Left colon (tissue), 2 donors: ENCODE results near the gene ISX. TPM values are rescaled to one million over a fixed set of nuclear protein-coding genes. Genes with fewer than 3 reads are reported as not detected.
"Not testable (repeated sequence)": the region's sequence is repeated elsewhere in the genome, so short reads cannot be mapped to it uniquely, and the experiment has no call there.

ENCODE experiments used
- ATAC-seq: fragments of 200-7000 bp; cut with Tn5 transposase; one replicate; pipeline ENCODE4 v1.9.1; 2020; ENCODE audit warnings: mild to moderate bottlenecking, moderate library complexity
- DNase-seq, 2 donors: peaks; one replicate each; pipeline ENCODE4 v3.0.0-alpha.2; 2020
- intact Hi-C, 2 donors: fragments of 100-400 bp; cut with DNase I in 1 of 2; cut with micrococcal nuclease in 1 of 2; formaldehyde crosslinking; loops; one replicate each; pipeline versions ENCODE4 v1.11.2 to v1.14.0; 2022; cut with DNase I, micrococcal nuclease
- long read RNA-seq: library from polyadenylated mRNA; unstranded; transcript quantifications from one replicate; pipeline ENCODE4 v2.0.0, GENCODE V29; 2021
- total RNA-seq, 2 donors: library from RNA; stranded (reverse); fragmentation: NEBNext Ultra II Directional; extraction: Animal tissue kit (Norgen Biotek cat#: 25700); gene quantifications; one replicate each; pipeline ENCODE4 v1.2.1, GENCODE V29; 2021
- donor health status: DM: no; HTN: no; CAD: no.
- donor health status: DM: yes; HTN: yes; CAD: no.

Gene ISX
- total RNA-seq = 10 to 100 TPM; 71.5 to 91.1 TPM
- long read RNA-seq, transcript ISX-201 (4 exons, 3,384 nt) = major isoform, 82 of 145 reads
- long read RNA-seq, transcript ISX-202 (5 exons, 3,094 nt) = minor isoform, 34 of 145 reads
- long read RNA-seq, partial matches to known transcripts = 17 of 145 reads
- long read RNA-seq, other reads (novel, unspliced or antisense) = 12 of 145 reads

DNA sequence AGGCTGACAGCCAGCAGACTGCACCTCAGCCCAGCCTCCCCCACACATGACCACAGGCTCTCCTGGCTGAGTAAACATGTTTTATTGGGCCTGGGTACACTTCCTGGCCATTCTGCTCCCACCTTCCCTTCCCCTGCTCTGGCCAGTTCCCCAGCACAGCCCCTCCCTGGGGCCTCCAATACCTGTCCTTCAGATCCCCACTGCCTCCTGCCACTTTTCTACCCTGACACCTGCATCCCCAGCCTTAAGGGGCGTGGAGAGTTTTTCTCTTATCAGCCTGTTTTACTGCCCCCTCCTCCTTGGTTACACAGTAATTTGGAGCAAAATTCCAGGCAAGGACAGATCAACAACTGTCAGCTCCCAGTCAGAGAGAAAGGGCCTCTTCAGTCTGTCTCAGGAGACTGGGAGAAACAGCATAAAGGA, at the start of gene ISX:
Gene ISX (plus strand): TSS at position 363 of the 423 bp plus-strand sequence. CDS start 930 bp downstream, outside the sequence.
- intact Hi-C loops = no loop called here
- peak; percentile 61 to 91 for DNase-seq
- ATAC-seq = peak; percentile 80

GRCh38 chr22:35016909-35017308, 49.0 kb upstream of the ISX start:
- no peak for DNase-seq
- no peak for ATAC-seq
- intact Hi-C loops = no loop called here

DNA sequence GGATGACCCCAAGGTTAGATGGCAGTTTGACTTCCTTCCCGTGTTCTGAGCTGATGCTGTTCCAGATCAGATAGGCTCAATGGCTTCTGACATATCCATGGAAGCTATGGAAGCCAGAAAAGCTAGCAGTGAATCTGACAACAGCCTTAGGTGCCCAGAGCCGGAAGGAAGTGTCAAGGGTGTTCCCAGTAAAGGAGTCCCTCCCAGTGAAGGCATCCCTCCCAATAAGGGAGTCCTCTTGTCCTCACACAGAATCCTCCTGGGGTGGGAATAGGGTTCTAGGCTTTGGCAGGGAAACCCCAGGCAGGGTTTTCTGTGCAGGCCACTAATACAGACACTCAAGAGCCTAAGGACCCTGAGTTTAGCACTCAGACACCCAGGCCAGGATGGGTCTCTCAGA, 47.0 kb upstream of the ISX start:
- DNase-seq (no peak), ATAC-seq (no peak)
- intact Hi-C loops = no loop called here

- no peak for DNase-seq
- intact Hi-C loops = loop anchor here in 1 of 2 donors (10.0 kb wide), 1 partner anchor 606 kb away; no protein-coding TSS in a partner anchor
Observed at GRCh38 chr22:35020517-35020916, 45.4 kb upstream of the ISX start.

GRCh38 chr22:35021161-35021560, 44.8 kb upstream of the ISX start:
- intact Hi-C loops = loop anchor here in 1 of 2 donors (10.0 kb wide), 1 partner anchor 606 kb away; no protein-coding TSS in a partner anchor
- ATAC-seq = peak; percentile 98
- peak; percentile 76 to 78 for DNase-seq

More at GRCh38 chr22:35020517-35020916, 45.4 kb upstream of the ISX start:
- ATAC-seq = no peak

DNA sequence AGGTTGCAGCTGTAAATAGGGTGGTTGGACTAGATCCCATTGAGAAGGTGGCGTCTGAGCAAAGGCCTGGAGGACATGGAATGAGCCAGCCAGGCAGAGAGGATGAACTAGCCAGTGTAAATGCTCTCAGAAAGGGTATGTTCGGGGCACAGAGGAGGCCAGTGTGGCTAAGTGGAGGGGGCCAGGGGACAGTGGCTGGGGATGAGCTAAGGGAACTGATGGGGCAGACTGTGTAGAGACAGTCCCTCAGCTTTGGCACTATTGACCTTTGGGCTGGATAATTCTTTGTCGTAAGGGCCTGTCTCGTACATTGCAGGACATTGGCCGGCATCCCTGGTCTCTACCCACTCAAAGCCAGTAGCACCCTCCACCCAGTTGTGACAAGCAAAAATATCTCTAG, 43.7 kb upstream of the ISX start:
- DNase-seq = no peak
- ATAC-seq = no peak
- intact Hi-C loops = loop anchor here in 1 of 2 donors (10.0 kb wide), 1 partner anchor 607 kb away; no protein-coding TSS in a partner anchor

DNA sequence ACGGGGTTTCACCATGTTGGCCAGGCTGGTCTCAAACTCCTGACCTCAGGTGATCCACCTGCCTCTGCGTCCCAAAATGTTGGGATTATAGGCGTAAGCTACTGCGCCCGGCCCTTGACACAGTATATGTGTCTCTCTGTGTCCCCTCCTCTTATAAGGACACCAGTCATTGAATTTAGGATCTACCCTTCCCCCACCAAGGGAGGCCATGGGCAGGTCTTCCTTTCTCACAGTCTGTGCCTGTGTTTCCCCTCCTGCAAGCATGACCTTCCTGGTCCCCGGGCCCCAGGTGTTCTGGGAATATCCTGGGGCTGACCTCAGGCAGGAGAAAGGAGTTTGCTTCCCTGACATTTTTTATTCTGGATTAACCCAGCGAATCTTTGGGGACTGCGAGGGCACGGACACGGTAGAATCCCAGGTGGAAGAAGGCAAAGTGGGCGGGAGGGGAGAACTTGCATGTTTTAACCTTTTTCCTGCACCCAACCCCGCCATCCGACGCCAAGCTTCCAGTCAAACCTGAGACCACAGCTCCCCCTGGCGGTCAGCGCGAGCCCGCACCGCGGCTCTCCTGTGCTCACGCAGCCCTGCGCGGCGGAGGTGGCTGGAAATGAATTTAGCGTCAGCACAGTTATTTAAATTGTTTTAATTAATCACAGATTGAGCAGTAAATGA, 42.1 kb upstream of the ISX start:
- intact Hi-C loops = loop anchor here in 1 of 2 donors (10.0 kb wide), 1 partner anchor 609 kb away; no protein-coding TSS in a partner anchor
- ATAC-seq = peak; percentile 64
- DNase-seq = peak; percentile 51 to 89

- DNase-seq (no peak), ATAC-seq (no peak)
- intact Hi-C loops = loop anchor here in 1 of 2 donors (10.0 kb wide), 1 partner anchor 610 kb away; no protein-coding TSS in a partner anchor
Observed at GRCh38 chr22:35024364-35024692, 41.6 kb upstream of the ISX start.

GRCh38 chr22:35030112-35030511, 35.8 kb upstream of the ISX start:
- intact Hi-C loops, DNase-seq, ATAC-seq: not testable (repeated sequence)

DNA sequence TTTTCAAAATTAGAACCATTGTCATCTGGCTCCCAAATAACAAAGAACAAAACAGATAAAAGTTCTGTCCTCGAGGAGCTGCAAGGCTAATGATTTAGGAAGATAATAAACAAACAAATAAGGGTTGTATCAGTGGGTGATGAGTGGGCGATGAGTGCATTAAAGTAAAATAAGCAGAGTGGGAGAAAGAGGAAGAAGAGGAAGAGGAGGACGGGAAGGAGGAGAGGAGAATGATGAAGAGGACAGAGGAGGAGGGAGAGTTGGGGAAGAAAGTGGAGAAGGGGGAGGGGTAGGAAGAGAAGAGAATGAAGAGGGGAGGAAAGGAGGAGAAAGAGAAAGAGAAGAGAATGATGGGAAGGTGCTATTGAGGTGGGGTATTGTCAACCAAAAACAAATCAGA, 33.4 kb upstream of the ISX start:
- intact Hi-C loops = no loop called here

GRCh38 chr22:35033635-35034296, 32.2 kb upstream of the ISX start:
- intact Hi-C loops = no loop called here
- no peak for DNase-seq
- peak; percentile 79 for ATAC-seq

More for the DNA sequence above, 33.4 kb upstream of the ISX start:
- ATAC-seq = no peak
- DNase-seq = no peak

GRCh38 chr22:35034963-35035362, 31.0 kb upstream of the ISX start:
- intact Hi-C loops = no loop called here
- ATAC-seq (no peak), DNase-seq (no peak)

DNA sequence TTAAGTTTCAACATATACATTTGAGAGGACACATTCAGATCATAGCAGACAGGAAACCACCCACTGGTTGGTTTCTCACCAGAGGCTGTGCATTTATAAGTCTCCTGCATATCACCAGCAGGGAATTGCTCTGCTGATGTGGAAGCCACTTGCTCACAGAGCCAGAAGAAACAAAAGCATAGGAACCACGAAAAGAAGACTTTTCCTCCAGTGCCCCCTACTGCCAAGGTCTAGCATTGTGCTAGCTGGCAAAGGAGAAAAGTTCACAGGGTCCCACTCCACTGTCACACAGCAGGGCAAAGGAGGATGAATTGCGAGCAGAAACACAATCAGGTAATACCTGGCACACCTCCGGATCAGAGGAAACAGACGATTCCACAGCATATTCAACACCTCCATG, 28.9 kb upstream of the ISX start:
- intact Hi-C loops = no loop called here
- DNase-seq = no peak
- ATAC-seq = no peak

- DNase-seq (no peak), ATAC-seq (peak; percentile 42)
- intact Hi-C loops = loop anchor here in 1 of 2 donors (5.0 kb wide), 1 partner anchor 103 kb away; no protein-coding TSS in a partner anchor
Observed at GRCh38 chr22:35039625-35040024, 26.3 kb upstream of the ISX start.

DNA sequence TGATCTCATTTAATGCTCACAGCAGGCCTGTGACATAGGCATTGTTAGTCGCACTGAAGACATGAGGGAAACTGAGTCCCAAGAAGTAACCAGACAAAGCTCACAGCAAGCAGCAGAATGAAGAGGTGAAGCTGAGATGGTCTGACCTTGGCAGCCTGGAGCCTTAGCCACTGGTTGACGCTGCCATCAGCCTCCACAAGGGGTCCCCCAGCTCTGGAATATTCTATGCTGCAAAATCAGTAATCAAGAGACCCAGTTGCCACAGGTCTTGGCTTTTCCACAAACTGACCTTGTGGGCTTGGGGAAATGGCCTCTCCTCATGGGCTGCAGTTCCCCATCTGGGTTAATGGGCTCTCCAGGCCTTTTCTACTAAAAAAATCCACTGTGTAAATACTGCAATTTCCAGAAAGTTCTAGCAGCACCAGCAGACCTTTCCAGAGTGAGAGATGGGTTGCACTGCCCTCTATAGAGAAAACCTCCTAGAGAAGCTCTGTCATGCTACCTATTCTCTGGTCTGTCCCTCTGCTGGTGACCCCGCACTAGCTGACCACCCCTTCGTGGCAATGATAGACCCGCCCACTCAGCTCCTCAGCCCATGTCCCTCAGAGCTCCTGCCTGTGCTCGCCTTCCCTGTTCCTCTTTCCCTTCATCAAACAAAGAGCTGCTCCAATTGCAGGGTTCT, 22.6 kb upstream of the ISX start:
- ATAC-seq (no peak), DNase-seq (no peak)
- intact Hi-C loops = loop anchor here in 1 of 2 donors (5.0 kb wide), 1 partner anchor 99 kb away; no protein-coding TSS in a partner anchor

DNA sequence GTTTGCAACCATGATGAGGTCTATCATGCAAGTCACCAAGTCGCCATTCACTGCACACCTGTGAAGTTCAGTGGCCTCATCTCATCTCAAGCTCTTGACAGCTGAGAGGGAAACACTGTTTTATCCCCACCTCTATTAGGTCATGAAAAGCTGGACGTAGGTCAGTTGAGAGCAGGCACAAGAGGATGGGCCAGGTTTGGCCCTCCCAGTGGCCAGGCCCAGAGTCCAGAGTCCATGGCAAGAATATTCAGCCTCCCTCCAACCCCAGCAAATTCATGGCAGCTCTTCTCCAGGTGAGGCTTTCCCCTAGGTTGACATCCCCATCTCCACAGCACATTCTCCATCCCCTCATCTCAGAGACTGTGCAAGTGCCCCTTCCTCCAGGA, 22.0 kb upstream of the ISX start:
- ATAC-seq = peak; percentile 89
- DNase-seq = no peak
- intact Hi-C loops = loop anchor here in 1 of 2 donors (5.0 kb wide), 1 partner anchor 98 kb away; no protein-coding TSS in a partner anchor

DNA sequence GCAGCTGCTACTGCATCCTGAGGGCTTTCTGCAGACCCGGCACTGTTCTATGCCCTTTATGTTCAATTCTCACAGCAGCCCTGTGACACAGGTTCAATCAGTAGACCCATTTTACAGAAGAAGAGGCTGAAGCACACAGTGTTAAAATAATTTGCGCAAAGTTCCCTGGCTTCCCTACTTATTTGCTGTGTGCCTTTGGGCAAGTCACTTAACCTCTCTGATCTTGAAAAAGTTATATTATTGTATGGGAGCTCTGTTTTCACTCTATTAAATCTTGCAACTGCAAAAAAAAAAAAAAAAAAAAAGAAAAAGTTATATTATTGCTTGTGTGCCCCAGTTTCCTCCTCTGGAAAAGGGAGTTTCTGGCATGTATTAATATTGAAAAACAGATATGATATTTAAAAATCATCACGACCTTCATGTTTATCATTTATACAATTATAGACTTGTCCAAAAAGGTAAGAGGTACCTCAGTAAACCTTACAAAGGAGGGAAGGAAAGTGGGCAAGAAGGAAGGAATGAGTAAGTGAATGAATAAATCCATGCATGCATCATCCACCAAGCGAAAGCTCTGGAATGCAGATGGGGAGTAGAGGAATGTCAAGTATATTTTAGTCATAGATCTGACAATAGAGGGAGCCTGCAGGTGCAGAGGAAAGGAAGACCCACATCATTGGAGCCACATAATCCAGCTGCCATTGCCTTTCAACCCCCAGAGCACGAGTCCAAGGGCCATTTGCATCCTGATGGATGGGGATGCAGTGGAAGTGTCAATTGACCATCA, 21.2 kb upstream of the ISX start:
- no peak for DNase-seq
- ATAC-seq = no peak
- intact Hi-C loops = loop anchor here in 1 of 2 donors (5.0 kb wide), 1 partner anchor 98 kb away; no protein-coding TSS in a partner anchor

- ATAC-seq = peak; percentile 51
- no peak for DNase-seq
- intact Hi-C loops = no loop called here
Observed at GRCh38 chr22:35045451-35045850, 20.5 kb upstream of the ISX start.
